PC-9 (cell line): Measurements from ENCODE around the gene PNMA8C. TPM values are rescaled to one million over a fixed set of nuclear protein-coding genes. Genes with fewer than 3 reads are reported as not detected.
"Not testable (repeated sequence)": the region's sequence is repeated elsewhere in the genome, so short reads cannot be mapped to it uniquely, and the experiment has no call there.

Experiments used
- BruUV-seq: library from RNA; stranded (reverse); fragments of 400-500 nt; replicated peaks from 2 replicates; lab custom pipeline; 2021; lab: Mats Ljungman, UMichigan
- CTCF ChIA-PET: fragments of 300-600 bp; sonication (Branson Sonifier 250); formaldehyde crosslinking; loops from one replicate; lab custom pipeline; 2022; ENCODE audit warnings: antibody characterized with exemption; lab: Charles Lee
- POLR2A ChIA-PET: fragments of 300-600 bp; sonication (Branson Sonifier 250); formaldehyde crosslinking; loops from one replicate; lab custom pipeline; 2022; ENCODE audit warnings: antibody characterized with exemption; ENCODE audit not compliant: unreplicated experiment; lab: Charles Lee
- DNase-seq, 2 experiments: peaks; one replicate each; pipeline versions ENCODE4 v3.0.0 to v3.0.0-alpha.2; 2015 to 2022; ENCODE audit warnings: mixed read lengths in 1 of 2
- H2AFZ ChIP-seq: fragments of 200-600 bp; sonication (generic); 2 replicates; pipeline ENCODE4 v1.8.1; 2017; ENCODE audit warnings: antibody characterized with exemption
- H3F3A ChIP-seq: fragments of 200-600 bp; sonication (generic); 2 replicates; pipeline ENCODE4 v1.8.1; 2017; ENCODE audit warnings: antibody characterized with exemption, mild to moderate bottlenecking, low read depth; ENCODE audit not compliant: insufficient read depth
- H3K27ac ChIP-seq: fragments of 200-600 bp; sonication (generic); 2 replicates; pipeline ENCODE4 v1.6.1; 2016; ENCODE audit warnings: mixed run types
- H3K27me3 ChIP-seq: fragments of 200-600 bp; sonication (generic); 2 replicates; pipeline ENCODE4 v1.6.1; 2016; ENCODE audit warnings: low read depth, mixed run types; ENCODE audit not compliant: insufficient read depth
- H3K36me3 ChIP-seq: fragments of 200-600 bp; sonication (generic); 2 replicates; pipeline ENCODE4 v1.6.1; 2016; ENCODE audit warnings: low read depth, mixed run types
- H3K4me1 ChIP-seq: fragments of 200-600 bp; sonication (generic); replicated peaks from 2 replicates; pipeline ENCODE4 v1.6.1; 2016; ENCODE audit warnings: mixed run types; ENCODE audit not compliant: insufficient read depth
- H3K4me2 ChIP-seq: fragments of 200-600 bp; sonication (generic); 2 replicates; pipeline ENCODE4 v1.6.1; 2017; ENCODE audit warnings: mixed run types
- H3K4me3 ChIP-seq: fragments of 200-600 bp; sonication (generic); 2 replicates; pipeline ENCODE4 v1.6.1; 2016; ENCODE audit warnings: mixed run types
- H3K79me2 ChIP-seq: fragments of 200-600 bp; sonication (generic); 2 replicates; pipeline ENCODE4 v1.6.1; 2017; ENCODE audit warnings: low read depth, mixed run types
- H3K9me2 ChIP-seq: fragments of 200-600 bp; sonication (generic); 2 replicates; pipeline ENCODE4 v1.8.1; 2017; ENCODE audit warnings: mild to moderate bottlenecking; ENCODE audit not compliant: insufficient read depth
- H3K9me3 ChIP-seq: fragments of 200-600 bp; sonication (generic); 2 replicates; pipeline ENCODE4 v1.8.1; 2016; ENCODE audit warnings: low read depth; ENCODE audit not compliant: insufficient read depth
- H4K20me1 ChIP-seq: fragments of 200-600 bp; sonication (generic); 2 replicates; pipeline ENCODE4 v1.8.1; 2017; ENCODE audit not compliant: insufficient read depth
- EZH2 ChIP-seq: fragments of 200-600 bp; sonication (generic); IDR thresholded peaks from 2 replicates; pipeline ENCODE4 v1.8.0; 2017; ENCODE audit warnings: antibody characterized with exemption, low read depth
- intact Hi-C: fragments of 100-400 bp; cut with micrococcal nuclease; formaldehyde crosslinking; loops from one replicate; pipeline ENCODE4 v1.10.0; 2022; ENCODE audit not compliant: unreplicated experiment
- total RNA-seq: library from RNA; stranded (reverse); gene quantifications from 2 replicates; pipeline ENCODE4 v1.2.3, GENCODE V29; 2021
- TF ChIP-seq, protein P1 (sequence below): fragments of 200-600 bp; sonication (generic); conservative IDR thresholded peaks from 2 replicates; pipeline ENCODE4 v1.6.1; 2017; ENCODE audit warnings: mixed run types, antibody characterized with exemption, mild to moderate bottlenecking, moderate library complexity

The PNMA8C gene
- total RNA-seq, 1 experiment from 2014 or later, result not detected

DNA sequence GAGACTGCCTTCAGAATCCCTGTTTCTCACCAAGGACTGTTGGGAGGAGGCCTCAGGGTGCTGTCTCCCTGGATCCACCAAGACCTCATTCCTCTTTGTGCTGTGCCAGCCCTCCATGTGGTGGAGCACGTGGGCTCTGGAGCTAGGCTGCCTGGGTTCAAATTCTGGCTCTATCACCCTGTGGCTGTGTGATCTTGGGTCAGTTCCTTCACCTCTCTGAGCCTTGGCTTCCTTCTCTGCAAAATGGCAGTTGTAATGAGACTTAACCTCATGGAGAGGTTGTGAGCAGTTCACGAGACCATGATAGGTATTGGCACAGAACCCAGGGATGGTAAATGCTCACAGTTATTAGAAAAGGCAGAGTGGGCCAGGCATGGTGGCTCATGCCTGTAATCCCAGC, 6.4 kb downstream of the PNMA8C start:
- Histone ChIP-seq H2AFZ (no peak overlapping the region), H3K9me2 (no peaks in the 10 kb centered on the region), H3K79me2 (no peaks in the 10 kb centered on the region), H3K4me3 (no peak overlapping the region), H3K27ac (no peak overlapping the region), H4K20me1 (no peaks in the 10 kb centered on the region), H3K27me3 (peaks cover 67% of the 10 kb centered on the region), H3K36me3 (no peaks in the 10 kb centered on the region), H3K4me1 (no peaks in the 10 kb centered on the region), H3F3A (no peaks in the 10 kb centered on the region), H3K4me2 (no peak overlapping the region), H3K9me3 (no peaks in the 10 kb centered on the region)
- intact Hi-C loops, result no loop called here
- TF ChIP-seq, protein P1, sequence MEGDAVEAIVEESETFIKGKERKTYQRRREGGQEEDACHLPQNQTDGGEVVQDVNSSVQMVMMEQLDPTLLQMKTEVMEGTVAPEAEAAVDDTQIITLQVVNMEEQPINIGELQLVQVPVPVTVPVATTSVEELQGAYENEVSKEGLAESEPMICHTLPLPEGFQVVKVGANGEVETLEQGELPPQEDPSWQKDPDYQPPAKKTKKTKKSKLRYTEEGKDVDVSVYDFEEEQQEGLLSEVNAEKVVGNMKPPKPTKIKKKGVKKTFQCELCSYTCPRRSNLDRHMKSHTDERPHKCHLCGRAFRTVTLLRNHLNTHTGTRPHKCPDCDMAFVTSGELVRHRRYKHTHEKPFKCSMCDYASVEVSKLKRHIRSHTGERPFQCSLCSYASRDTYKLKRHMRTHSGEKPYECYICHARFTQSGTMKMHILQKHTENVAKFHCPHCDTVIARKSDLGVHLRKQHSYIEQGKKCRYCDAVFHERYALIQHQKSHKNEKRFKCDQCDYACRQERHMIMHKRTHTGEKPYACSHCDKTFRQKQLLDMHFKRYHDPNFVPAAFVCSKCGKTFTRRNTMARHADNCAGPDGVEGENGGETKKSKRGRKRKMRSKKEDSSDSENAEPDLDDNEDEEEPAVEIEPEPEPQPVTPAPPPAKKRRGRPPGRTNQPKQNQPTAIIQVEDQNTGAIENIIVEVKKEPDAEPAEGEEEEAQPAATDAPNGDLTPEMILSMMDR, result no peak
- TF ChIP-seq EZH2, result no peak
- no TSS peak for BruUV-seq
- ChIA-PET CTCF (no interaction called here), POLR2A (no interaction called here)
- DNase-seq, result no peak

DNA sequence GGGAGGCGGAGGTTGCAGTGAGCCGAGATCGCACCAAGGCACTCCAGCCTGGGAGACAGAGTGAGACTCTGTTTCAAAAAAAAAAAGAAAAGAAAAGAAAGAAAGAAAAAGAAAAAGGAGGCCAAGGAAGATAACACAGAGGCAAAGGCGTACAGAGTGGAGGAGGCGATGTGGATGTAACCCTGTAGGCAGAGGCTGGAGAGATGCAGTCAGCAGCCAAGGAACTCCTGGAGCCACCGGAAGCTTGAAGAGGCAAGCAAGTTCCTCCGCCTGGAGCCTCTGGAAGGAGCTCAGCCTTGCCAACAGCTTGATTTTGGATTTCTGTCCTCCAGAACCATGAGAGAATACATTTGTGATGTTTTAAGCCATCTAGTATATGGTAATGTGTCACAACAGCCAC, 8.7 kb downstream of the PNMA8C start:
- Histone ChIP-seq H3K36me3 (no peaks in the 10 kb centered on the region), H2AFZ (no peak overlapping the region), H3K4me1 (peaks cover 12% of the 10 kb centered on the region; the same call in 1 of the 2 replicates), H4K20me1 (no peaks in the 10 kb centered on the region), H3F3A (peaks cover 6% of the 10 kb centered on the region; the same call in 1 of the 2 replicates), H3K27me3 (peaks cover 63% of the 10 kb centered on the region), H3K79me2 (no peaks in the 10 kb centered on the region), H3K27ac (no peak overlapping the region), H3K4me3 (no peak overlapping the region), H3K9me2 (no peaks in the 10 kb centered on the region), H3K9me3 (no peaks in the 10 kb centered on the region), H3K4me2 (no peak overlapping the region)
- no TSS peak for BruUV-seq
- ChIA-PET POLR2A (no interaction called here), CTCF (no interaction called here)
- TF ChIP-seq EZH2, result no peak
- TF ChIP-seq, protein P1, result no peak
- DNase-seq, result no peak
- intact Hi-C loops, result no loop called here

DNA sequence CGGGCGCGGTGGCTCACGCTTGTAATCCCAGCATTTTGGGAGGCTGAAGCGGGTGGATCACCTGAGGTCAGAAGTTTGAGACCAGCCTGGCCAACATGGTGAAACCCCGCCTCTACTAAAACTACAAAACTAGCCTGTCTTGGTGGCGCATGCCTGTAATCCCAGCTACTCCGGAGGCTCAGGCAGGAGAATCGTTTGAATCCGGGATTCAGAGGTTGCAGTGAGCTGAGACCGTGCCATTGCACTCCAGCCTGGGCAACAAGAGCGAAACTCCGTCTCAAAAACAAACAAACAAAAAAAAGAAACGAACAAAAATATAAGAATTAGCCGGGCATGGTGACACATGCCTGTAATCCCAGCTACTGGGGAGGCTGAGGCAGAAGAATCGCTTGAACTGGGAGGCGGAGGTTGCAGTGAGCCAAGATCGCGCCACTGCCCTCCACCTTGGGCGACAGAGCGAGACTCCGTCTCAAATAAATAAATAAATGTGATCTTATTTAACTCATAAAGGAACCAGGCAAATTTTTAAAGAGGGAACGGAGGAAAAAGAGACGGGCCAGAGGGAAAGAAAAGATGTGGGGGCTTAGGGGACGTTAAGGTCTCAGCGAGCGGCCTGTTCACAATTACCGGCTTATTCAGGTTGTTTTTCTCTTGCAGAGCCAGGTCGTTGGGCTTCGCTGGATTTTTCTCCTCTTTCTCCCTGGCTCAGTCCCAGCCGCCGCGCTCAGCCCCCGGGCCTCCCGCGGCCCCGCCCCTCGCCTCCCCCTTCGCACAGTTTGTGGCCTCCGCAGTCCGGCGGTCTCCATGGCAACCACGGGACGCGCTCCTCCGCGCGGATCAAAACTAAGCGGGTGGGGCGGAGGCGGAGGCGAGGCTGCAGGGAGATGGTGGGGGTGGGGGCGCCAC, 12.7 kb downstream of the PNMA8C start:
- CTCF ChIA-PET, result interaction anchor here (0.6 kb wide), 1 partner anchor 200 kb away, joined by 4 read pairs; no protein-coding TSS in a partner anchor

DNA sequence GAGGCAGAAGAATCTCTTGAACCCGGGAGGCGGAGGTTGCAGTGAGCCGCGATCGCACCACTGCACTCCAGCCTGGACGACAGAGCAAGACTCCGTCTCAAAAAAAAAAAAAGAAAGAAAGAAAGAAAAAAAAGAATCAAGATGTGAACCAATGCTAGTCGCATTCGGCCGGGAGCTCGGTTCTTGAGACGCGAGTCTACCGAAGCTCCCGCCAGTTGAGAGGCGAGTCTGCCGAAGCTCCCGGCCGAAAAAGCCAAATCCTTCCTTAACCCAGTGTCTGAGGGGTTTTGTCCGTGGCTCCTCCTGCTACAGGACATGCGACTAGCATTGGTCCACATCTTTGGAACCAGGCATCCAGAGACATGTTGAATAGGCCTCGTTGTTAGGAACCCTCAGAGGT, 13.8 kb downstream of the PNMA8C start:
- intact Hi-C loops, H3F3A ChIP-seq, H3K9me2 ChIP-seq, H3K4me3 ChIP-seq, CTCF ChIA-PET, BruUV-seq, H3K4me2 ChIP-seq, H3K9me3 ChIP-seq, POLR2A ChIA-PET, H3K27ac ChIP-seq, H3K36me3 ChIP-seq, H4K20me1 ChIP-seq, H2AFZ ChIP-seq, H3K79me2 ChIP-seq, DNase-seq: not testable (repeated sequence)
- peaks cover 29% of the 10 kb centered on the region; the same call in 1 of the 2 replicates for H3K27me3 ChIP-seq
- peaks cover 12% of the 10 kb centered on the region; the same call in 1 of the 2 replicates for H3K4me1 ChIP-seq

More for the DNA sequence above, 12.7 kb downstream of the PNMA8C start:
- H4K20me1 ChIP-seq, H3K9me2 ChIP-seq, intact Hi-C loops, H3K36me3 ChIP-seq, H3K79me2 ChIP-seq, H3F3A ChIP-seq, BruUV-seq, H3K9me3 ChIP-seq, H3K27ac ChIP-seq: not testable (repeated sequence)
- peak in 1 of 2 experiments; percentile 86 for DNase-seq
- Histone ChIP-seq H3K4me2 (peak overlapping the region; percentile 83), H3K4me3 (peak overlapping the region; percentile 43; the same call in 1 of the 2 replicates), H3K27me3 (peaks cover 28% of the 10 kb centered on the region; the same call in 1 of the 2 replicates), H2AFZ (peak overlapping the region; percentile 24; the same call in 1 of the 2 replicates), H3K4me1 (peaks cover 12% of the 10 kb centered on the region; the same call in 1 of the 2 replicates)
- POLR2A ChIA-PET, result interaction anchor here (0.6 kb wide), 1 partner anchor 646 kb away, joined by 3 read pairs; no protein-coding TSS in a partner anchor
